ENCODE data around the gene FGFR2.

The FGFR2 gene

GRCh38 chr10:121449482-121449924 is 148.7 kb downstream of the FGFR2 start:
- no peaks in the 10 kb centered on the region for H3K9me3 ChIP-seq (ENCODE audit: control insufficient read depth, insufficient read depth, low read length)
- H3K9ac ChIP-seq (ENCODE audit: low read depth, low read length), result no peak overlapping the region
- H3K36me3 ChIP-seq (ENCODE audit: insufficient read depth, low read length), result no peaks in the 10 kb centered on the region
- no peaks in the 10 kb centered on the region for H3K4me1 ChIP-seq (ENCODE audit: insufficient read depth, low read length)

- Histone ChIP-seq H3K9ac (ENCODE audit: low read depth, low read length) (no peak overlapping the region), H3K9me3 (ENCODE audit: control insufficient read depth, insufficient read depth, low read length) (no peaks in the 10 kb centered on the region), H3K4me1 (ENCODE audit: insufficient read depth, low read length) (no peaks in the 10 kb centered on the region), H3K36me3 (ENCODE audit: insufficient read depth, low read length) (no peaks in the 10 kb centered on the region)
Measured at GRCh38 chr10:121448766-121449421, 149.3 kb downstream of the FGFR2 start.

GRCh38 chr10:121444520-121445165 is 153.6 kb downstream of the FGFR2 start:
- Histone ChIP-seq H3K36me3 (ENCODE audit: insufficient read depth, low read length) (no peaks in the 10 kb centered on the region), H3K9ac (ENCODE audit: low read depth, low read length) (no peak overlapping the region), H3K4me1 (ENCODE audit: insufficient read depth, low read length) (no peaks in the 10 kb centered on the region), H3K9me3 (ENCODE audit: control insufficient read depth, insufficient read depth, low read length) (no peaks in the 10 kb centered on the region)

- H3K9ac ChIP-seq (ENCODE audit: low read depth, low read length), result no peak overlapping the region
- no peaks in the 10 kb centered on the region for H3K4me1 ChIP-seq (ENCODE audit: insufficient read depth, low read length)
- H3K9me3 ChIP-seq (ENCODE audit: control insufficient read depth, insufficient read depth, low read length), result no peaks in the 10 kb centered on the region
- no peaks in the 10 kb centered on the region for H3K36me3 ChIP-seq (ENCODE audit: insufficient read depth, low read length)
Measured at GRCh38 chr10:121442086-121442935, 155.9 kb downstream of the FGFR2 start.

- no peaks in the 10 kb centered on the region for H3K9me3 ChIP-seq (ENCODE audit: control insufficient read depth, insufficient read depth, low read length)
- H3K9ac ChIP-seq (ENCODE audit: low read depth, low read length), result no peak overlapping the region
- H3K4me1 ChIP-seq (ENCODE audit: insufficient read depth, low read length), result peaks cover 11% of the 10 kb centered on the region
- H3K36me3 ChIP-seq (ENCODE audit: insufficient read depth, low read length), result no peaks in the 10 kb centered on the region
Measured at GRCh38 chr10:121440461-121440860, 157.8 kb downstream of the FGFR2 start.

- H3K9me3 ChIP-seq (ENCODE audit: control insufficient read depth, insufficient read depth, low read length), result no peaks in the 10 kb centered on the region
- no peak overlapping the region for H3K9ac ChIP-seq (ENCODE audit: low read depth, low read length)
- no peaks in the 10 kb centered on the region for H3K36me3 ChIP-seq (ENCODE audit: insufficient read depth, low read length)
- peaks cover 14% of the 10 kb centered on the region for H3K4me1 ChIP-seq (ENCODE audit: insufficient read depth, low read length)
Measured at GRCh38 chr10:121438333-121438732, 159.9 kb downstream of the FGFR2 start.

- H3K36me3 ChIP-seq (ENCODE audit: insufficient read depth, low read length), result no peaks in the 10 kb centered on the region
- H3K4me1 ChIP-seq (ENCODE audit: insufficient read depth, low read length), result peaks cover 14% of the 10 kb centered on the region
- no peaks in the 10 kb centered on the region for H3K9me3 ChIP-seq (ENCODE audit: control insufficient read depth, insufficient read depth, low read length)
- no peak overlapping the region for H3K9ac ChIP-seq (ENCODE audit: low read depth, low read length)
Measured at GRCh38 chr10:121437596-121437995, 160.6 kb downstream of the FGFR2 start.

- no peaks in the 10 kb centered on the region for H3K9me3 ChIP-seq (ENCODE audit: control insufficient read depth, insufficient read depth, low read length)
- no peaks in the 10 kb centered on the region for H3K36me3 ChIP-seq (ENCODE audit: insufficient read depth, low read length)
- peaks cover 14% of the 10 kb centered on the region for H3K4me1 ChIP-seq (ENCODE audit: insufficient read depth, low read length)
Measured at GRCh38 chr10:121436630-121437341, 161.5 kb downstream of the FGFR2 start.

GRCh38 chr10:121436281-121436629 is 162.0 kb downstream of the FGFR2 start:
- peaks cover 14% of the 10 kb centered on the region for H3K4me1 ChIP-seq (ENCODE audit: insufficient read depth, low read length)
- no peaks in the 10 kb centered on the region for H3K36me3 ChIP-seq (ENCODE audit: insufficient read depth, low read length)
- H3K9me3 ChIP-seq (ENCODE audit: control insufficient read depth, insufficient read depth, low read length), result no peaks in the 10 kb centered on the region
- H3K9ac ChIP-seq (ENCODE audit: low read depth, low read length), result no peak overlapping the region

More at GRCh38 chr10:121436630-121437341, 161.5 kb downstream of the FGFR2 start:
- H3K9ac ChIP-seq (ENCODE audit: low read depth, low read length), result no peak overlapping the region

- Histone ChIP-seq H3K36me3 (ENCODE audit: insufficient read depth, low read length) (no peaks in the 10 kb centered on the region), H3K4me1 (ENCODE audit: insufficient read depth, low read length) (peaks cover 14% of the 10 kb centered on the region), H3K9me3 (ENCODE audit: control insufficient read depth, insufficient read depth, low read length) (no peaks in the 10 kb centered on the region), H3K9ac (ENCODE audit: low read depth, low read length) (no peak overlapping the region)
Measured at GRCh38 chr10:121435099-121435875, 163.0 kb downstream of the FGFR2 start.

- no peak overlapping the region for H3K9ac ChIP-seq (ENCODE audit: low read depth, low read length)
- no peaks in the 10 kb centered on the region for H3K9me3 ChIP-seq (ENCODE audit: control insufficient read depth, insufficient read depth, low read length)
- H3K36me3 ChIP-seq (ENCODE audit: insufficient read depth, low read length), result no peaks in the 10 kb centered on the region
- H3K4me1 ChIP-seq (ENCODE audit: insufficient read depth, low read length), result peaks cover 14% of the 10 kb centered on the region
Measured at GRCh38 chr10:121433965-121434364, 164.3 kb downstream of the FGFR2 start.

GRCh38 chr10:121428867-121429266 is 169.4 kb downstream of the FGFR2 start:
- H3K36me3 ChIP-seq (ENCODE audit: insufficient read depth, low read length), result no peaks in the 10 kb centered on the region
- no peaks in the 10 kb centered on the region for H3K4me1 ChIP-seq (ENCODE audit: insufficient read depth, low read length)
- no peak overlapping the region for H3K9ac ChIP-seq (ENCODE audit: low read depth, low read length)
- no peaks in the 10 kb centered on the region for H3K9me3 ChIP-seq (ENCODE audit: control insufficient read depth, insufficient read depth, low read length)
